Panc1 (cell line): ENCODE measurements around the gene CTNND1. TPM values are rescaled to one million over a fixed set of nuclear protein-coding genes. Genes with fewer than 3 reads are reported as not detected.
A peak's percentile ranks its signal among the peaks of the same experiment; 100 is the strongest.

ENCODE experiments used
- ATAC-seq: fragments of 200-7000 bp; cut with Tn5 transposase; 2 replicates; pipeline ENCODE4 v1.9.1; 2020; ENCODE audit warnings: mild to moderate bottlenecking, moderate library complexity
- Bru-seq: library from RNA; stranded (reverse); fragments of 400-500 nt; gene quantifications from one replicate; lab custom pipeline; 2021; lab: Mats Ljungman, UMichigan
- BruChase-seq, 2 experiments: library from RNA; stranded (reverse); fragments of 400-500 nt; gene quantifications; one replicate each; lab custom pipeline; 2021; lab: Mats Ljungman, UMichigan
- BruUV-seq: library from RNA; stranded (reverse); fragments of 400-500 nt; replicated peaks from 2 replicates; lab custom pipeline; 2021; lab: Mats Ljungman, UMichigan
- CTCF ChIA-PET: fragments of 300-600 bp; sonication (Branson Sonifier 250); formaldehyde crosslinking; loops from one replicate; lab custom pipeline; 2022; ENCODE audit warnings: antibody characterized with exemption; lab: Charles Lee
- POLR2A ChIA-PET: fragments of 300-600 bp; sonication (Branson Sonifier 250); formaldehyde crosslinking; loops from one replicate; lab custom pipeline; 2022; ENCODE audit warnings: antibody characterized with exemption; lab: Charles Lee
- DNase-seq: peaks from one replicate; pipeline ENCODE4 v3.0.0-alpha.2; 2010; ENCODE audit warnings: low read depth, low spot score
- H3K27ac ChIP-seq: 2 replicates; pipeline ENCODE4 v1.5.1; 2011; ENCODE audit warnings: mild to moderate bottlenecking, low read length, inconsistent platforms
- H3K27me3 ChIP-seq: fragments of 200-500 bp; sonication (Bioruptor generic); 2 replicates; pipeline ENCODE4 v1.6.0; 2014; ENCODE audit warnings: low read length, inconsistent platforms; ENCODE audit not compliant: control insufficient read depth, insufficient read depth
- H3K36me3 ChIP-seq: fragments of 200-500 bp; sonication (Bioruptor generic); 2 replicates; pipeline ENCODE4 v1.5.1; 2014; ENCODE audit warnings: inconsistent platforms, mild to moderate bottlenecking, low read length, moderate library complexity; ENCODE audit not compliant: control insufficient read depth, insufficient read depth
- H3K4me1 ChIP-seq: 2 replicates; pipeline ENCODE4 v1.5.1; 2011; ENCODE audit warnings: inconsistent platforms, mild to moderate bottlenecking, low read length, moderate library complexity; ENCODE audit not compliant: control insufficient read depth, insufficient read depth
- H3K4me3 ChIP-seq, 2 experiments: 2 replicates each; pipeline ENCODE4 v1.5.1; 2011 to 2012; ENCODE audit warnings: low read depth in 2 of 2, low read length in 2 of 2, mild to moderate bottlenecking in 2 of 2, inconsistent platforms in 1 of 2, moderate library complexity in 1 of 2
- H3K9me3 ChIP-seq: fragments of 200-500 bp; sonication (Bioruptor generic); 2 replicates; pipeline ENCODE4 v1.5.1; 2014; ENCODE audit warnings: low read depth, mild to moderate bottlenecking, inconsistent platforms, low read length, moderate library complexity; ENCODE audit not compliant: control insufficient read depth, insufficient read depth
- CTCF ChIP-seq: fragments of 450-650 bp; IDR thresholded peaks from 2 replicates; pipeline ENCODE4 v1.5.1; 2017; ENCODE audit warnings: mild to moderate bottlenecking
- POLR2AphosphoS5 ChIP-seq: IDR thresholded peaks from 2 replicates; pipeline ENCODE4 v1.6.1; 2012; ENCODE audit warnings: mild to moderate bottlenecking, low read depth, low read length, moderate library complexity
- REST ChIP-seq, 2 experiments: IDR thresholded peaks; 2 replicates each; pipeline ENCODE4 v1.6.1; 2011 to 2012; ENCODE audit warnings: low read depth in 2 of 2, control low read depth in 1 of 2, low read length in 1 of 2, mild to moderate bottlenecking in 1 of 2, moderate library complexity in 1 of 2; ENCODE audit not compliant: insufficient read depth in 1 of 2
- SIN3A ChIP-seq: IDR thresholded peaks from 2 replicates; pipeline ENCODE4 v1.6.1; 2012; ENCODE audit warnings: low read depth, mild to moderate bottlenecking, low read length, moderate library complexity, borderline replicate concordance; ENCODE audit not compliant: insufficient read depth
- TCF7L2 ChIP-seq: IDR thresholded peaks from 2 replicates; pipeline ENCODE4 v1.6.1; 2011; ENCODE audit warnings: mild to moderate bottlenecking, low read depth, low read length, inconsistent platforms
- in situ Hi-C: cut with HindIII; loops from 2 replicates; pipeline ENCODE4 v1.10.0; 2016; ENCODE audit warnings: low sequenced_read_pairs, low pct_unique_long_range_greater_than_20kb
- intact Hi-C: fragments of 100-400 bp; cut with micrococcal nuclease; formaldehyde crosslinking; loops from one replicate; pipeline ENCODE4 v1.10.0; 2022; ENCODE audit not compliant: unreplicated experiment
- long read RNA-seq: library from polyadenylated mRNA; unstranded; transcript quantifications from one replicate; pipeline ENCODE4 v2.0.0, GENCODE V29; 2021; ENCODE audit not compliant: unreplicated experiment
- polyA plus RNA-seq: library from polyadenylated mRNA; unstranded; fragments of >200 nt; gene quantifications from one replicate; pipeline ENCODE4 v1.2.1, GENCODE V29; 2012; ENCODE audit warnings: missing spikeins; ENCODE audit not compliant: insufficient read length
- total RNA-seq: library from RNA; stranded (reverse); gene quantifications from one replicate; pipeline ENCODE4 v1.2.1, GENCODE V29; 2021; ENCODE audit not compliant: unreplicated experiment

The CTNND1 gene
- total RNA-seq = 189 TPM
- polyA plus RNA-seq = 184 TPM
- Bru-seq, nascent RNA = percentile 95 among the genes with signal in this experiment
- percentile 98 among the genes with signal in this experiment for BruChase-seq, experiment 1, labeled RNA remaining after a 2-hour chase
- percentile 99 among the genes with signal in this experiment for BruChase-seq, experiment 2, labeled RNA remaining after a 6-hour chase
- long read RNA-seq, full-length matches to known transcripts = 118 of 210 reads
- long read RNA-seq, partial matches to known transcripts = 30 of 210 reads
- long read RNA-seq, other reads (novel, unspliced or antisense) = 62 of 210 reads

- in situ Hi-C loops = no loop called here
- H3K4me3 ChIP-seq = peak within 1 kb of the TSS; percentile 90 to 99
- peak; percentile 58; the same call in 1 of the 2 replicates for TF ChIP-seq SIN3A
- no peak for TF ChIP-seq CTCF
- TF ChIP-seq REST (IDR thresholded peaks at IDR 0.05; ENCODE audit: insufficient read depth in 1 of 2, low read depth in 2 of 2, low read length in 1 of 2) = no peak
- peak; percentile 44; the same call in 1 of the 2 replicates for TF ChIP-seq TCF7L2
- peak; percentile 89 for TF ChIP-seq POLR2AphosphoS5
- H3K9me3 ChIP-seq = no peaks in the 10 kb centered on the region
- ATAC-seq (peak; percentile 99), DNase-seq (peak; percentile 86)
- POLR2A ChIA-PET = interaction anchor here (0.5 to 4.7 kb wide), 11 partner anchors 9 to 288 kb away, joined by 3 to 22 read pairs (median 3); partner anchors contain the start of gene BTBD18
- H3K36me3 ChIP-seq = peaks cover 8% of the 10 kb centered on the region; the same call in 1 of the 2 replicates
- intact Hi-C loops = no loop called here
- peaks cover 20% of the 10 kb centered on the region for H3K4me1 ChIP-seq
- BruUV-seq = no TSS peak
- H3K27ac ChIP-seq = peak within 1 kb of the TSS; percentile 99
- CTCF ChIA-PET = interaction anchor here (0.6 to 1.4 kb wide), 5 partner anchors 10 to 286 kb away, joined by 3 to 8 read pairs (median 3); no protein-coding TSS in a partner anchor
- H3K27me3 ChIP-seq = no peaks in the 10 kb centered on the region
Measured at GRCh38 chr11:57761301-57762234, at the start of gene CTNND1. Gene CTNND1 (plus strand): TSS chr11:57761802. CDS start chr11:57791479, 29,677 bp downstream.

GRCh38 chr11:57712256-57713150 lies 49.1 kb upstream of the CTNND1 start, which contains the start of gene TMX2:
Gene TMX2 (plus strand): TSS chr11:57712593. CDS start chr11:57712619, 26 bp downstream.
- H3K36me3 ChIP-seq = peaks cover 7% of the 10 kb centered on the region
- no peaks in the 10 kb centered on the region for H3K9me3 ChIP-seq
- POLR2A ChIA-PET = interaction anchor here (0.6 kb wide), 2 partner anchors 21 to 147 kb away, joined by 3 read pairs; no protein-coding TSS in a partner anchor
- peak within 1 kb of the TSS; percentile 95 for H3K27ac ChIP-seq
- peak within 1 kb of the TSS; percentile 98 for H3K4me3 ChIP-seq
- intact Hi-C loops (no loop called here), in situ Hi-C loops (no loop called here)
- ATAC-seq = peak; percentile 94
- CTCF ChIA-PET = no interaction called here
- TF ChIP-seq REST (IDR thresholded peaks at IDR 0.05; ENCODE audit: insufficient read depth in 1 of 2, low read depth in 2 of 2, low read length in 1 of 2) (0 out of 4 replicates have a peak, but pooled peaks of 1 of the 2 experiments have one; percentile 27), POLR2AphosphoS5 (peak; percentile 21; the same call in 1 of the 2 replicates), CTCF (no peak), TCF7L2 (0 out of 2 replicates have a peak, but pooled peaks have one; percentile 14), SIN3A (0 out of 2 replicates have a peak, but pooled peaks have one; percentile 31)
- DNase-seq = peak; percentile 97
- BruUV-seq = no TSS peak
- H3K27me3 ChIP-seq = no peaks in the 10 kb centered on the region
- peaks cover 17% of the 10 kb centered on the region; the same call in 1 of the 2 replicates for H3K4me1 ChIP-seq
